DMS53 treated with DMSO at 0.1 percent for 48 hours (cell line): ENCODE measurements around the gene ABHD8.

Experiments used
- DNase-seq: peaks from one replicate; lab custom pipeline; 2025; ENCODE audit not compliant: unreplicated experiment; lab: John Stamatoyannopoulos, UW

ABHD8 gene

GRCh38 chr19:17303167-17303939, at the start of gene ABHD8:
Gene ABHD8, minus strand, starts transcription at chr19:17303425. Its CDS starts 1,809 bp downstream, at chr19:17301616.
- peak; percentile 75 for DNase-seq

- DNase-seq: no peak
Measured at GRCh38 chr19:17352608-17353280, 49.5 kb upstream of the ABHD8 start.

- DNase-seq: no peak
Measured at GRCh38 chr19:17351815-17352435, 48.7 kb upstream of the ABHD8 start.

GRCh38 chr19:17348700-17349099, 45.5 kb upstream of the ABHD8 start:
- no peak for DNase-seq

GRCh38 chr19:17347877-17348276, 44.7 kb upstream of the ABHD8 start:
- DNase-seq: no peak

GRCh38 chr19:17347361-17347760, 44.1 kb upstream of the ABHD8 start:
- no peak for DNase-seq

- DNase-seq: no peak
Measured at GRCh38 chr19:17346109-17346671, 43.0 kb upstream of the ABHD8 start.

GRCh38 chr19:17341845-17342244, 38.6 kb upstream of the ABHD8 start:
- DNase-seq: no peak

GRCh38 chr19:17341386-17341785, 38.2 kb upstream of the ABHD8 start:
- no peak for DNase-seq

GRCh38 chr19:17340871-17341357, 37.7 kb upstream of the ABHD8 start:
- no peak for DNase-seq

- no peak for DNase-seq
Measured at GRCh38 chr19:17340302-17340870, 37.2 kb upstream of the ABHD8 start.

- DNase-seq: no peak
Measured at GRCh38 chr19:17339088-17339741, 36.0 kb upstream of the ABHD8 start.

- DNase-seq: no peak
Measured at GRCh38 chr19:17338433-17339078, 35.3 kb upstream of the ABHD8 start.

GRCh38 chr19:17337675-17338432, 34.6 kb upstream of the ABHD8 start:
- DNase-seq: no peak

GRCh38 chr19:17336872-17337674, 33.8 kb upstream of the ABHD8 start, which contains the start of gene GTPBP3:
Gene GTPBP3, plus strand, starts transcription at chr19:17337553. Its CDS starts 59 bp downstream, at chr19:17337612.
- DNase-seq: peak; percentile 94

- no peak for DNase-seq
Measured at GRCh38 chr19:17335575-17335974, 32.4 kb upstream of the ABHD8 start.

- DNase-seq: peak; percentile 71
Measured at GRCh38 chr19:17334414-17335409, 31.5 kb upstream of the ABHD8 start, which contains the start of gene ANO8. Gene ANO8, minus strand, starts transcription at chr19:17334855. Its CDS starts 185 bp downstream, at chr19:17334670.
